ENCODE measurements around the gene ENHO. TPM values are rescaled to one million over a fixed set of nuclear protein-coding genes. Genes with fewer than 3 reads are reported as not detected.

The ENHO gene
- total and polyA plus RNA-seq, 10 of the 15 experiments (the other 5 are each of a cell fraction or from before 2014, with no cell fraction given), result not detected

DNA sequence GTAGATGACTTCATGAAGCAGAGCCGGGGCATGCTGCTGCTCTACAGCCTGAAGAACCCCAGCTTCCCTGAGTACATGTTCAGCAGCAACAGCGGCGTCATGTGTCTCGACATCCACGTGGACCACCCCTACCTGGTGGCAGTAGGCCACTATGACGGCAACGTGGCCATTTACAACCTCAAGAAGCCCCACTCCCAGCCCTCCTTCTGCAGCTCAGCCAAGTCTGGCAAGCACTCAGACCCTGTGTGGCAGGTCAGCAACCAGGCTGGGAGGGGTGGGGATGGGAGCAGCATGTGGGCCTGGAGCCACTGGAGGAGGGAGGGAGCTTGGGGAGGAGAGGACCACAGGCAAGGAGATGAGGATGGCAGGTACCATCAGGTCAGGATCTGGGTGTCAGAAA, 16.2 kb downstream of the ENHO start (continued):
- TF ChIP-seq, protein P1, sequence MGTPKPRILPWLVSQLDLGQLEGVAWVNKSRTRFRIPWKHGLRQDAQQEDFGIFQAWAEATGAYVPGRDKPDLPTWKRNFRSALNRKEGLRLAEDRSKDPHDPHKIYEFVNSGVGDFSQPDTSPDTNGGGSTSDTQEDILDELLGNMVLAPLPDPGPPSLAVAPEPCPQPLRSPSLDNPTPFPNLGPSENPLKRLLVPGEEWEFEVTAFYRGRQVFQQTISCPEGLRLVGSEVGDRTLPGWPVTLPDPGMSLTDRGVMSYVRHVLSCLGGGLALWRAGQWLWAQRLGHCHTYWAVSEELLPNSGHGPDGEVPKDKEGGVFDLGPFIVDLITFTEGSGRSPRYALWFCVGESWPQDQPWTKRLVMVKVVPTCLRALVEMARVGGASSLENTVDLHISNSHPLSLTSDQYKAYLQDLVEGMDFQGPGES (IDR thresholded peaks at IDR 0.05), result no peak
- TF ChIP-seq NR2F1 (conservative IDR thresholded peaks at IDR 0.05) (no peak), JUND (IDR thresholded peaks at IDR 0.05; ENCODE audit: low read depth, low read length) (no peak), CUX1 (IDR thresholded peaks at IDR 0.05; ENCODE audit: insufficient replicate concordance, low read depth, low read length) (no peak), E2F8 (IDR thresholded peaks at IDR 0.05; ENCODE audit: low read depth, partially characterized antibody) (no peak), IKZF2 (IDR thresholded peaks at IDR 0.05) (no peak)

Measured in GM12878 (cell line).